RWPE2 (cell line): ENCODE measurements around the gene DSP.

Experiments
- ATAC-seq: fragments of 200-7000 bp; cut with Tn5 transposase; 3 replicates; pipeline ENCODE4 v1.9.1; 2021; ENCODE audit warnings: low read depth
- DNase-seq: peaks from one replicate; pipeline ENCODE4 v3.0.0-alpha.2; 2020; ENCODE audit warnings: low spot score
- H3K27ac ChIP-seq: fragments of 450-650 bp; 2 replicates; pipeline ENCODE4 v1.5.1; 2017; ENCODE audit warnings: mild to moderate bottlenecking; ENCODE audit not compliant: poor library complexity, severe bottlenecking
- H3K27me3 ChIP-seq: fragments of 250-450 bp; sonication (Bioruptor Pico); 2 replicates; pipeline ENCODE4 v1.5.1; 2021; ENCODE audit warnings: mild to moderate bottlenecking, moderate library complexity; ENCODE audit not compliant: insufficient read depth, poor library complexity, severe bottlenecking
- H3K36me3 ChIP-seq: fragments of 250-450 bp; sonication (Bioruptor Pico); 2 replicates; pipeline ENCODE4 v1.5.1; 2020; ENCODE audit warnings: low read depth, mild to moderate bottlenecking, moderate library complexity
- H3K4me1 ChIP-seq: fragments of 250-450 bp; sonication (Bioruptor Pico); 2 replicates; pipeline ENCODE4 v1.5.1; 2021; ENCODE audit warnings: mild to moderate bottlenecking, moderate library complexity; ENCODE audit not compliant: insufficient read depth, poor library complexity, severe bottlenecking
- H3K4me3 ChIP-seq: fragments of 250-450 bp; sonication (Bioruptor Pico); 2 replicates; pipeline ENCODE4 v1.5.1; 2021; ENCODE audit warnings: mild to moderate bottlenecking, moderate library complexity; ENCODE audit not compliant: severe bottlenecking
- H3K9me3 ChIP-seq: fragments of 250-450 bp; sonication (Bioruptor Pico); 2 replicates; pipeline ENCODE4 v1.5.1; 2021; ENCODE audit warnings: mild to moderate bottlenecking, moderate library complexity; ENCODE audit not compliant: severe bottlenecking
- TF ChIP-seq, protein P1 (sequence below): fragments of 450-650 bp; IDR thresholded peaks from one replicate; pipeline ENCODE4 v1.5.1; 2017; ENCODE audit warnings: mild to moderate bottlenecking, moderate library complexity; ENCODE audit not compliant: poor library complexity, severe bottlenecking

Gene DSP

DNA sequence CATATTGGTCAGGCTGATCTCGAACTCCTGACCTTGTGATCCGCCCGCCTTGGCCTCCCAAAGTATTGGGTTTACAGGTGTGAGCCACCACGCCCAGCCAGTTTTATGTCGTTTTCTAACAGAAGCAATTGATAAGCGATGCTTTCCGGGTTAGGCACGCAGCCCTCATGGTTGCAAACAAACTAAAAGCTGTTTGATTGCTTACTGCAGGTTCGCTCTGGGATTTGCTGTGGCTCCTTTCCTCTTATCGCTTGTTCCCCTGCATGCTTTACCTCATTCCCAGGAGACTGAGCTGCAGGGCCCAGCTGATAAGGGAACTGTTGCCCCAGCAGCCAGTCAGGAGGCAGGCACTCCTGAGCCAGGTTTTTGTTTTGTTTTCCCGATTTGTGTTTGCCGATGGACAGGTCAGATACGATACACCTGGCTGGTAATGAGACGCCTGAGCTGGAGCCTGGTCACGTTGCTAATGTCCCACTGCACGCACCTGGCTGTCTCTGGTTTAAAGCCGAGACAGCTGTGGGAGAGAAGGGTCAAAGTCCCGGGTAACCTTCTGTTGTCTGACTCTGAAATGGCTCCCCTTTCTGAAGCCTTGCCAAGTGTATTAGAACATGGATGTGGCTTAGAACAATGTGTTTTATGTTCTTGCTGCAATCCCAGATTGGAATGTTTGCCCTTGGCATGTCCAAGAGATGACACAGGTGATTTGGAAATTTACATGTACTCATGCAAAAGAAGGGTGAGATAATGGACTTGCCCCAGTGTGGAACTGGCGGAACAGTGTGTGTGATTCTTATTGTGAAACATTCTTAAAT is 19.9 kb downstream of the DSP start:
- H3K36me3 ChIP-seq: peaks cover 97% of the 10 kb centered on the region
- TF ChIP-seq, protein P1, sequence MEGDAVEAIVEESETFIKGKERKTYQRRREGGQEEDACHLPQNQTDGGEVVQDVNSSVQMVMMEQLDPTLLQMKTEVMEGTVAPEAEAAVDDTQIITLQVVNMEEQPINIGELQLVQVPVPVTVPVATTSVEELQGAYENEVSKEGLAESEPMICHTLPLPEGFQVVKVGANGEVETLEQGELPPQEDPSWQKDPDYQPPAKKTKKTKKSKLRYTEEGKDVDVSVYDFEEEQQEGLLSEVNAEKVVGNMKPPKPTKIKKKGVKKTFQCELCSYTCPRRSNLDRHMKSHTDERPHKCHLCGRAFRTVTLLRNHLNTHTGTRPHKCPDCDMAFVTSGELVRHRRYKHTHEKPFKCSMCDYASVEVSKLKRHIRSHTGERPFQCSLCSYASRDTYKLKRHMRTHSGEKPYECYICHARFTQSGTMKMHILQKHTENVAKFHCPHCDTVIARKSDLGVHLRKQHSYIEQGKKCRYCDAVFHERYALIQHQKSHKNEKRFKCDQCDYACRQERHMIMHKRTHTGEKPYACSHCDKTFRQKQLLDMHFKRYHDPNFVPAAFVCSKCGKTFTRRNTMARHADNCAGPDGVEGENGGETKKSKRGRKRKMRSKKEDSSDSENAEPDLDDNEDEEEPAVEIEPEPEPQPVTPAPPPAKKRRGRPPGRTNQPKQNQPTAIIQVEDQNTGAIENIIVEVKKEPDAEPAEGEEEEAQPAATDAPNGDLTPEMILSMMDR: no peak

DNA sequence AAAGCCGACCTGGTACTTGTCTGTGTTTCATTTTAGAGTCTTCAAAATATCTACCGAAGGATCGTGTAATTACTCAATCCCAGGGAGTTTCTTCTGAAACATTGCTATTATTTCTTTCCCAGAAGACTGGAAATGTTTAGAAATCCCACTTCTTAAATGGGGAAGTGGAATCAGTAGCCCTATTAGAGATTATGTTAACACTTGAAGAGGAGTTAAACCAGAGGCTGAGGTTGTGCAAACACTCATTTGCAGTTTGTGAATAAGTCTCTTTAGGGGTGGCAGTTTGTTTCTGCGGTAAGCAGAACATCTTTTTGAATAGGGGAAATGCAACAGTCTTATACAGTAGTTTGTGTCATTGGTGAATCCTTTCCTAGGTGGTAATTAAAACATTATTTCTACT is 21.3 kb downstream of the DSP start:
- DNase-seq (no peak), ATAC-seq (no peak)
- TF ChIP-seq, protein P1: no peak
- peak overlapping the region; percentile 65 for H3K27ac ChIP-seq
- peaks cover 97% of the 10 kb centered on the region for H3K36me3 ChIP-seq
- no peak overlapping the region for H3K4me3 ChIP-seq
- no peaks in the 10 kb centered on the region for H3K27me3 ChIP-seq
- H3K4me1 ChIP-seq: peaks cover 34% of the 10 kb centered on the region
- no peaks in the 10 kb centered on the region for H3K9me3 ChIP-seq

More for the DNA sequence above, 19.9 kb downstream of the DSP start:
- no peak overlapping the region for H3K4me3 ChIP-seq
- ATAC-seq (peak; percentile 78), DNase-seq (no peak)
- H3K27me3 ChIP-seq: no peaks in the 10 kb centered on the region
- H3K27ac ChIP-seq: peak overlapping the region; percentile 65
- H3K9me3 ChIP-seq: no peaks in the 10 kb centered on the region
- H3K4me1 ChIP-seq: peaks cover 34% of the 10 kb centered on the region

DNA sequence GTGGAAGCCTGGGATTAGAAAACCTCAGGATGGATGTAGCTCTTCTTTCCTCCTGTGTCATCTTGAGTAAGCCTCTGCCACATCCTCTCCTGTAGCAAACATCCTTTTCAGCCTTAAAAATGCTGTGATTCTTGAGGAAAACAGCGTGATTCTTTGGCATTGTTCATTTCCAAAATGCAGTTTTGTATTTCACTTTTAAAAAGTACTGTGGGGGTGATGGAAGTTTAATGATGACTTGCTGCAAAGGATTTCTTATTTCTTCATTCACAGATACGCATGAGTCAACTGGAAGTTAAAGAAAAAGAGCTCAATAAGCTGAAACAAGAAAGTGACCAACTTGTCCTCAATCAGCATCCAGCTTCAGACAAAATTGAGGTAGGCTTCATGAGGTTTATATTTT is 24.6 kb downstream of the DSP start:
- ATAC-seq (no peak), DNase-seq (no peak)
- no peaks in the 10 kb centered on the region for H3K27me3 ChIP-seq
- peaks cover 9% of the 10 kb centered on the region for H3K4me1 ChIP-seq
- TF ChIP-seq, protein P1: no peak
- peaks cover 97% of the 10 kb centered on the region for H3K36me3 ChIP-seq
- H3K4me3 ChIP-seq: no peak overlapping the region
- H3K9me3 ChIP-seq: no peaks in the 10 kb centered on the region
- H3K27ac ChIP-seq: no peak overlapping the region

DNA sequence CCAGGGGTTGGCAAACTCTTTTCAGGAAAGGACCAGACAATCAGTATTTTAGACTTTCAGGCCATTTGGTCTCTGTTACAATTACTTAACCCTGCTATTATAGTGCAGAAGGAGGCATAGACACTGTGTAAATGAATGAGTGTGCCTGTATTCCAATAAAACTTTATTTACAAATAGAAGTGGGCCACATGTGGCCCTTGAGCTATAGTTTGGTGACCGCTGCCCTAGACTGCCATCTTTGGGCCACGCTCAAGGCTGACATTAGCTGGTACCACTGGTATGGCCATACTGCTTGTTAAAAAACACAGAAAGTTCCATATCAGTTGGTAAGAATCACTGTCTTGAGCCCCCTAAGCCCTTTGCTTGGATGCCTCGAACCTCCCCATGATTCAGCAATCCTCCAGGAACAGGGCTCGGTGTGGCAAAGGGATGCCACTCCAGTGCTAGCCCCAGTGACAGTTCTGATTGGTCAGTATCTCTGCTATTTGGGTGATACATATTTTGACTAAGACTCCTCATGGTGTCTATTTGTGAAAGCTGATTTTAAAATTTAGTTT is 25.2 kb downstream of the DSP start:
- no peak overlapping the region for H3K4me3 ChIP-seq
- no peak overlapping the region for H3K27ac ChIP-seq
- H3K36me3 ChIP-seq: peaks cover 100% of the 10 kb centered on the region
- DNase-seq (no peak), ATAC-seq (no peak)
- H3K9me3 ChIP-seq: no peaks in the 10 kb centered on the region
- no peaks in the 10 kb centered on the region for H3K27me3 ChIP-seq
- TF ChIP-seq, protein P1: no peak
- H3K4me1 ChIP-seq: peaks cover 6% of the 10 kb centered on the region

DNA sequence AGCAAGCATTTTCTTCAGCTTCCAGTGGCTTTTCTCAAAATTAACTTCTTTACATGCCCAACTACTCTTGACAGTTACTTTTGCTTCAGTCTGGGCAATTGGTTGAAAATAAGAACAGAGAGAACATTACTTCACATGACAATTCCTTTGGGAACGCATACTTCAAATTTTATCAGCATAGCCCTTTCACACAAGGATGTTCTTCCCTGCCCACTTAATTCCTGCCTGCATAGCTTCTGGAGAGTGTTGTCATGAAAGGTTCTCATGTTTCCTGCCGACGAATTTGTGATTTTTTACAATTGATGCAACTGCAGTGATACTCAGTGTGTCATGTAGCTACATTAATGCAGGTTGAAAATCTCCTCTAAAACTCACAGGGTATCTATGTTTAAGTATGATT is 26.6 kb downstream of the DSP start:
- TF ChIP-seq, protein P1: no peak
- DNase-seq: no peak
- H3K4me3 ChIP-seq: no peak overlapping the region
- peaks cover 100% of the 10 kb centered on the region for H3K36me3 ChIP-seq
- H3K27ac ChIP-seq: no peak overlapping the region
- no peaks in the 10 kb centered on the region for H3K4me1 ChIP-seq
- ATAC-seq: no peak
- no peaks in the 10 kb centered on the region for H3K9me3 ChIP-seq
- H3K27me3 ChIP-seq: no peaks in the 10 kb centered on the region
